A673 (cell line): Measurements from ENCODE around the gene BBS12.

Experiments
- CTCF ChIP-seq: fragments of 300-800, 200-600 bp; sonication (generic); conservative IDR thresholded peaks from 2 replicates; pipeline ENCODE4 v1.5.1; 2017; ENCODE audit warnings: low read depth, mild to moderate bottlenecking, antibody characterized with exemption, low read length, moderate library complexity, mixed read lengths
- EZH2 ChIP-seq: fragments of 200-600 bp; sonication (generic); IDR thresholded peaks from 2 replicates; pipeline ENCODE4 v1.6.1; 2017; ENCODE audit warnings: borderline replicate concordance, low read depth, mild to moderate bottlenecking, mixed read lengths, antibody characterized with exemption, low read length; ENCODE audit not compliant: poor library complexity, severe bottlenecking

- TF ChIP-seq CTCF (no peak), EZH2 (no peak)
These were observed 45.6 kb downstream of the BBS12 start for GRCh38 chr4:122777846-122778673.
